Sigmoid colon (tissue), 3 donors: ENCODE measurements around the gene SYNPO.

Experiments used
- CTCF ChIP-seq, 4 experiments: fragments of 450-650 bp in 3 of 4; fragments of 200-600 bp in 1 of 4; IDR thresholded peaks; one replicate each; pipeline ENCODE4 v1.5.1; 2016 to 2019; ENCODE audit warnings: antibody characterized with exemption in 4 of 4, mild to moderate bottlenecking in 3 of 4, moderate library complexity in 2 of 4
- POLR2A ChIP-seq, 2 donors: fragments of 450-650 bp; IDR thresholded peaks; one replicate each; pipeline ENCODE4 v1.6.1; 2016; ENCODE audit warnings: antibody characterized with exemption in 2 of 2, mild to moderate bottlenecking in 2 of 2, moderate library complexity in 2 of 2

GRCh38 chr5:150615141-150615699, 25.2 kb upstream of the SYNPO start:
- TF ChIP-seq CTCF (IDR thresholded peaks at IDR 0.05) (no peak), POLR2A (IDR thresholded peaks at IDR 0.05) (no peak)
